NB4 (cell line): Measurements from ENCODE around the gene IFITM1.

Experiments used
- CTCF ChIP-seq: IDR thresholded peaks from one replicate; pipeline ENCODE4 v1.5.1; 2012; ENCODE audit warnings: low read depth, low read length
- TF ChIP-seq, protein P1 (sequence below): IDR thresholded peaks from 2 replicates; pipeline ENCODE4 v1.6.1; 2011; ENCODE audit warnings: low read depth, low read length

DNA sequence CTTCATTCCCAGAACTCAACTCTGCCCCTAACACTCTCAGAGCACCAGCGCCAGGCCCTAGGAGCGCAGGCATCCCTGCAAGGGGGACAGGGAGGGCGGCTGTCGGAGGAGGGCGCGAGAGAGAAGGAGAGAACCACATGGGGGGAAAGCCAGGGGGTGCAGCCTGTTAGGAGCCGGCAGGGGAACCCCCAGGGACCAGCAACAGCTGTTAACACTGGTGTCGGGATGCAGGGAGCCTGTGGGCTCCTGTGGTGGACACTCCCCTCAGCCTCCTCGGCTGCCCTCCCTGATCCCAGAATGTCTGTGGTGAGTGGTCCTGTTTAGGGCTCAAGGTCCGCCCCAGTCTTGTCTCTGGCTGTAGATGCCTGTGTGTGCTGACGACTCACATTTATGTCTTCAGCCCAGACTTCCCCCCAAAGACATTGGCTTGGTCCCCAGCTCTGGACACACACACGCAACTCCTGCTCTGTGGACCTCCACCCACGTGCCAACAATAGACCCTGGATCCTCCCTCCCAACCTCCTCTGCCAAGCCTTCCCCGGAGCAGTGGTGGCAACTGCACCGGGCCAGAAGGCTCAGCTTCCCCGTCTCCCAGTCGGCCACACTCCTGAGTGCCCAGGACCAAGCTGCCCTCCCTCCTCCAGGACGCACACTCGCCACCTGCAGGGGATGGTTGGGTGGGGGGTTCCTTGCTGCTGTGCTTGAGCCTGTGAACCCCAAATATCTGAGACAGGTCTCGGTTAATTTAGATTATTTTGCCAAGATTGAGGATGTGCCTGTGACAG is 13.7 kb upstream of the IFITM1 start:
- peak; percentile 9 for TF ChIP-seq CTCF
- TF ChIP-seq, protein P1, sequence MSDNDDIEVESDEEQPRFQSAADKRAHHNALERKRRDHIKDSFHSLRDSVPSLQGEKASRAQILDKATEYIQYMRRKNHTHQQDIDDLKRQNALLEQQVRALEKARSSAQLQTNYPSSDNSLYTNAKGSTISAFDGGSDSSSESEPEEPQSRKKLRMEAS: no peak
